Prostate gland (tissue), 2 donors: ENCODE results near the gene SH2D3A. TPM values are rescaled to one million over a fixed set of nuclear protein-coding genes. Genes with fewer than 3 reads are reported as not detected.
A peak's percentile ranks its signal among the peaks of the same experiment; 100 is the strongest.

ENCODE experiments used
- DNase-seq: peaks from one replicate; pipeline ENCODE4 v3.0.0-alpha.2; 2019; ENCODE audit warnings: low spot score
- H3K27ac ChIP-seq, 2 donors: fragments of 200-600 bp; sonication (generic); 2 replicates each; pipeline ENCODE4 v1.5.1; 2017 to 2019
- H3K27me3 ChIP-seq: fragments of 200-600 bp; sonication (generic); replicated peaks from 2 replicates; pipeline ENCODE4 v1.5.1; 2019; ENCODE audit not compliant: insufficient read depth
- H3K36me3 ChIP-seq, 2 donors: fragments of 200-600 bp; sonication (generic); 1 replicate in 1 of 2; 2 replicates in 1 of 2; pipeline versions ENCODE4 v1.5.1 to v1.8.1; 2017 to 2019
- H3K4me1 ChIP-seq: fragments of 200-600 bp; sonication (generic); replicated peaks from 2 replicates; pipeline ENCODE4 v1.5.1; 2019
- H3K4me3 ChIP-seq, 2 donors: fragments of 200-600 bp; sonication (generic); 2 replicates each; pipeline ENCODE4 v1.5.1; 2017 to 2019
- H3K9me3 ChIP-seq: fragments of 200-600 bp; sonication (generic); 2 replicates; pipeline ENCODE4 v1.5.1; 2017
- CTCF ChIP-seq, 4 experiments: fragments of 200-600 bp in 2 of 4; fragments of 450-650 bp in 2 of 4; sonication (generic) in 2 of 4; IDR thresholded peaks; 1 replicate in 3 of 4; 2 replicates in 1 of 4; pipeline ENCODE4 v1.5.1; 2016 to 2019; ENCODE audit warnings: antibody characterized with exemption in 4 of 4, mild to moderate bottlenecking in 2 of 4, moderate library complexity in 2 of 4
- POLR2A ChIP-seq: fragments of 450-650 bp; IDR thresholded peaks from one replicate; pipeline ENCODE4 v1.6.1; 2016; ENCODE audit warnings: antibody characterized with exemption, mild to moderate bottlenecking
- POLR2AphosphoS5 ChIP-seq: sonication (generic); formaldehyde crosslinking; IDR thresholded peaks from one replicate; pipeline ENCODE4 v1.6.1; 2017; ENCODE audit warnings: antibody characterized with exemption
- WGBS: methylation state at CpG from one replicate; pipeline ENCODE4 v1.1.5; 2018; 5-methylcytosine and 5-hydroxymethylcytosine counted together
- intact Hi-C: fragments of 100-400 bp; cut with DNase I; formaldehyde crosslinking; loops from one replicate; pipeline ENCODE4 v1.14.2; 2022
- total RNA-seq, 2 donors: library from RNA; depleted of rRNA; stranded (reverse); fragments of >200 nt; gene quantifications; one replicate each; pipeline ENCODE4 v1.1.0, GENCODE V29; 2016

The SH2D3A gene
- total RNA-seq, 2 donors from 2014 or later = 35.5 to 45.1 TPM

GRCh38 chr19:6760606-6761005 is 6.6 kb downstream of the SH2D3A start:
- Histone ChIP-seq H3K27me3 (no peaks in the 10 kb centered on the region), H3K4me3 (no peak overlapping the region), H3K27ac (no peak overlapping the region), H3K9me3 (no peaks in the 10 kb centered on the region), H3K4me1 (no peaks in the 10 kb centered on the region), H3K36me3 (peaks cover 0 to 3% of the 10 kb centered on the region in 2 donors)
- intact Hi-C loops = no loop called here
- 99% methylated on average over 17 of the region's 17 CpGs for WGBS
- TF ChIP-seq CTCF (IDR thresholded peaks at IDR 0.05) = no peak
- no peak for TF ChIP-seq POLR2A
- no peak for TF ChIP-seq POLR2AphosphoS5
- no peak for DNase-seq

GRCh38 chr19:6754653-6755463 is 12.4 kb downstream of the SH2D3A start:
- Histone ChIP-seq H3K4me3 (no peak overlapping the region), H3K4me1 (no peaks in the 10 kb centered on the region), H3K9me3 (no peaks in the 10 kb centered on the region), H3K36me3 (peaks cover 3 to 9% of the 10 kb centered on the region in 2 donors), H3K27ac (no peak overlapping the region), H3K27me3 (no peaks in the 10 kb centered on the region)
- intact Hi-C loops = loop anchor here (10.0 kb wide), 1 partner anchor 120 kb away; no protein-coding TSS in a partner anchor
- no peak for TF ChIP-seq POLR2AphosphoS5
- TF ChIP-seq POLR2A = no peak
- no peak for TF ChIP-seq CTCF (IDR thresholded peaks at IDR 0.05)
- no peak for DNase-seq
- 95% methylated on average over 22 of the region's 23 CpGs for WGBS

- TF ChIP-seq POLR2A (no peak), POLR2AphosphoS5 (no peak), CTCF (IDR thresholded peaks at IDR 0.05) (no peak)
- H3K27ac ChIP-seq = no peak overlapping the region
- no peaks in the 10 kb centered on the region for H3K9me3 ChIP-seq
- no peak overlapping the region for H3K4me3 ChIP-seq
- DNase-seq = no peak
- WGBS = 94% methylated on average over 22 of the region's 22 CpGs
- no peaks in the 10 kb centered on the region for H3K27me3 ChIP-seq
- no peaks in the 10 kb centered on the region for H3K4me1 ChIP-seq
- peaks cover 0 to 12% of the 10 kb centered on the region in 2 donors for H3K36me3 ChIP-seq
- intact Hi-C loops = loop anchor here (10.0 kb wide), 1 partner anchor 119 kb away; no protein-coding TSS in a partner anchor
Measured at GRCh38 chr19:6754136-6754535, 13.1 kb downstream of the SH2D3A start.

- DNase-seq = no peak
- intact Hi-C loops = loop anchor here (10.0 kb wide), 1 partner anchor 119 kb away; no protein-coding TSS in a partner anchor
- peak overlapping the region; percentile 3 to 18 for H3K4me3 ChIP-seq
- H3K27ac ChIP-seq = no peak overlapping the region
- H3K36me3 ChIP-seq = peaks cover 0 to 12% of the 10 kb centered on the region in 2 donors
- H3K27me3 ChIP-seq = no peaks in the 10 kb centered on the region
- WGBS = 37% methylated on average over 48 of the region's 50 CpGs
- H3K9me3 ChIP-seq = no peaks in the 10 kb centered on the region
- H3K4me1 ChIP-seq = no peaks in the 10 kb centered on the region
- TF ChIP-seq POLR2AphosphoS5 (peak; percentile 47), POLR2A (no peak), CTCF (IDR thresholded peaks at IDR 0.05) (peak in 2 of 4 experiments; percentile 35 to 55)
Measured at GRCh38 chr19:6753178-6754031, 13.8 kb downstream of the SH2D3A start.
